Adipocyte (in vitro differentiated cells): ENCODE data around the gene PDE8B.
A peak's percentile ranks its signal among the peaks of the same experiment; 100 is the strongest.

Experiments used
- DNase-seq: peaks from one replicate; pipeline ENCODE4 v3.0.0-alpha.2; 2015; ENCODE audit warnings: low read depth
- H3K27me3 ChIP-seq: replicated peaks from 2 replicates; pipeline ENCODE4 v1.7.0; 2013; ENCODE audit warnings: mild to moderate bottlenecking, low read length, moderate library complexity; ENCODE audit not compliant: control insufficient read depth, insufficient read depth
- H3K36me3 ChIP-seq: 2 replicates; pipeline ENCODE4 v1.7.0; 2013; ENCODE audit warnings: low read length, mild to moderate bottlenecking, moderate library complexity; ENCODE audit not compliant: control insufficient read depth, insufficient read depth, severe bottlenecking
- H3K4me1 ChIP-seq: 2 replicates; pipeline ENCODE4 v1.7.0; 2013; ENCODE audit warnings: mild to moderate bottlenecking, low read length, moderate library complexity; ENCODE audit not compliant: control insufficient read depth, insufficient read depth
- H3K4me3 ChIP-seq: 2 replicates; pipeline ENCODE4 v1.7.0; 2013; ENCODE audit warnings: mild to moderate bottlenecking, low read length, moderate library complexity
- H3K9ac ChIP-seq: 2 replicates; pipeline ENCODE4 v1.7.0; 2013; ENCODE audit warnings: mild to moderate bottlenecking, low read length, moderate library complexity
- H3K9me3 ChIP-seq: 2 replicates; pipeline ENCODE4 v1.7.0; 2013; ENCODE audit warnings: mild to moderate bottlenecking, low read length, moderate library complexity; ENCODE audit not compliant: control insufficient read depth

Gene PDE8B

GRCh38 chr5:77197840-77198554 lies 12.5 kb upstream of the PDE8B start:
- Histone ChIP-seq H3K4me3 (no peak overlapping the region), H3K4me1 (no peaks in the 10 kb centered on the region), H3K9me3 (peaks cover 8% of the 10 kb centered on the region), H3K9ac (no peak overlapping the region), H3K27me3 (no peaks in the 10 kb centered on the region), H3K36me3 (no peaks in the 10 kb centered on the region)
- DNase-seq, result no peak

GRCh38 chr5:77200663-77201062 lies 9.8 kb upstream of the PDE8B start:
- Histone ChIP-seq H3K4me3 (no peak overlapping the region), H3K4me1 (no peaks in the 10 kb centered on the region), H3K9ac (no peak overlapping the region), H3K9me3 (peaks cover 8% of the 10 kb centered on the region), H3K27me3 (no peaks in the 10 kb centered on the region), H3K36me3 (peaks cover 7% of the 10 kb centered on the region)
- no peak for DNase-seq

GRCh38 chr5:77202145-77202544 lies 8.3 kb upstream of the PDE8B start:
- H3K4me1 ChIP-seq, result no peaks in the 10 kb centered on the region
- peaks cover 8% of the 10 kb centered on the region for H3K9me3 ChIP-seq
- H3K27me3 ChIP-seq, result no peaks in the 10 kb centered on the region
- no peak overlapping the region for H3K4me3 ChIP-seq
- no peak overlapping the region for H3K9ac ChIP-seq
- peaks cover 7% of the 10 kb centered on the region for H3K36me3 ChIP-seq
- DNase-seq, result no peak

- peaks cover 7% of the 10 kb centered on the region for H3K36me3 ChIP-seq
- no peaks in the 10 kb centered on the region for H3K27me3 ChIP-seq
- H3K9me3 ChIP-seq, result no peaks in the 10 kb centered on the region
- H3K4me1 ChIP-seq, result no peaks in the 10 kb centered on the region
- no peak for DNase-seq
- no peak overlapping the region for H3K9ac ChIP-seq
- no peak overlapping the region for H3K4me3 ChIP-seq
These were observed 5.5 kb upstream of the PDE8B start for GRCh38 chr5:77204967-77205366.

- peaks cover 7% of the 10 kb centered on the region for H3K36me3 ChIP-seq
- no peak overlapping the region for H3K9ac ChIP-seq
- no peak for DNase-seq
- H3K9me3 ChIP-seq, result no peaks in the 10 kb centered on the region
- no peak overlapping the region for H3K4me3 ChIP-seq
- peaks cover 17% of the 10 kb centered on the region for H3K27me3 ChIP-seq
- no peaks in the 10 kb centered on the region for H3K4me1 ChIP-seq
These were observed 1.8 kb upstream of the PDE8B start for GRCh38 chr5:77208507-77209163.

- Histone ChIP-seq H3K9ac (no peak overlapping the region), H3K36me3 (peaks cover 7% of the 10 kb centered on the region), H3K27me3 (peaks cover 18% of the 10 kb centered on the region), H3K9me3 (no peaks in the 10 kb centered on the region), H3K4me3 (peak overlapping the region; percentile 54), H3K4me1 (no peaks in the 10 kb centered on the region)
- DNase-seq, result peak; percentile 4
These were observed 887 bp upstream of the PDE8B start for GRCh38 chr5:77209495-77210090.

GRCh38 chr5:77210964-77211690 lies 647 bp downstream of the PDE8B start:
- Histone ChIP-seq H3K36me3 (no peaks in the 10 kb centered on the region), H3K9me3 (no peaks in the 10 kb centered on the region), H3K9ac (no peak overlapping the region), H3K4me3 (peak overlapping the region; percentile 49), H3K27me3 (peaks cover 29% of the 10 kb centered on the region), H3K4me1 (no peaks in the 10 kb centered on the region)
- DNase-seq, result peak; percentile 4

GRCh38 chr5:77211691-77212047 lies 1.2 kb downstream of the PDE8B start:
- Histone ChIP-seq H3K4me1 (no peaks in the 10 kb centered on the region), H3K9ac (no peak overlapping the region), H3K27me3 (peaks cover 29% of the 10 kb centered on the region), H3K36me3 (no peaks in the 10 kb centered on the region), H3K4me3 (peak overlapping the region; percentile 49), H3K9me3 (no peaks in the 10 kb centered on the region)
- DNase-seq, result no peak

GRCh38 chr5:77213601-77214000 lies 3.1 kb downstream of the PDE8B start:
- Histone ChIP-seq H3K4me3 (no peak overlapping the region), H3K27me3 (peaks cover 29% of the 10 kb centered on the region), H3K36me3 (no peaks in the 10 kb centered on the region), H3K9me3 (no peaks in the 10 kb centered on the region), H3K4me1 (no peaks in the 10 kb centered on the region), H3K9ac (no peak overlapping the region)
- no peak for DNase-seq

- no peaks in the 10 kb centered on the region for H3K4me1 ChIP-seq
- H3K4me3 ChIP-seq, result no peak overlapping the region
- peaks cover 29% of the 10 kb centered on the region for H3K27me3 ChIP-seq
- no peaks in the 10 kb centered on the region for H3K9me3 ChIP-seq
- H3K9ac ChIP-seq, result no peak overlapping the region
- no peaks in the 10 kb centered on the region for H3K36me3 ChIP-seq
- no peak for DNase-seq
These were observed 3.7 kb downstream of the PDE8B start for GRCh38 chr5:77214151-77214550.

- no peaks in the 10 kb centered on the region for H3K9me3 ChIP-seq
- H3K36me3 ChIP-seq, result no peaks in the 10 kb centered on the region
- no peak overlapping the region for H3K4me3 ChIP-seq
- DNase-seq, result peak; percentile 8
- peaks cover 31% of the 10 kb centered on the region for H3K27me3 ChIP-seq
- no peaks in the 10 kb centered on the region for H3K4me1 ChIP-seq
- no peak overlapping the region for H3K9ac ChIP-seq
These were observed 7.8 kb downstream of the PDE8B start for GRCh38 chr5:77218263-77218662.
